ENCODE measurements around the gene SLC23A2. TPM values are rescaled to one million over a fixed set of nuclear protein-coding genes. Genes with fewer than 3 reads are reported as not detected.
"Not testable (repeated sequence)": the region's sequence is repeated elsewhere in the genome, so short reads cannot be mapped to it uniquely, and the experiment has no call there.

SLC23A2 gene
- total RNA-seq, 2 donors from 2014 or later, result 12.3 to 13.7 TPM

- DNase-seq, result no peak
- H3K27me3 Mint-ChIP-seq (ENCODE audit: insufficient read depth), result no peaks in the 10 kb centered on the region
- H3K9ac ChIP-seq (ENCODE audit: extremely low read depth, low read length, poor library complexity, severe bottlenecking), result no peak overlapping the region
- TF ChIP-seq, protein P1, sequence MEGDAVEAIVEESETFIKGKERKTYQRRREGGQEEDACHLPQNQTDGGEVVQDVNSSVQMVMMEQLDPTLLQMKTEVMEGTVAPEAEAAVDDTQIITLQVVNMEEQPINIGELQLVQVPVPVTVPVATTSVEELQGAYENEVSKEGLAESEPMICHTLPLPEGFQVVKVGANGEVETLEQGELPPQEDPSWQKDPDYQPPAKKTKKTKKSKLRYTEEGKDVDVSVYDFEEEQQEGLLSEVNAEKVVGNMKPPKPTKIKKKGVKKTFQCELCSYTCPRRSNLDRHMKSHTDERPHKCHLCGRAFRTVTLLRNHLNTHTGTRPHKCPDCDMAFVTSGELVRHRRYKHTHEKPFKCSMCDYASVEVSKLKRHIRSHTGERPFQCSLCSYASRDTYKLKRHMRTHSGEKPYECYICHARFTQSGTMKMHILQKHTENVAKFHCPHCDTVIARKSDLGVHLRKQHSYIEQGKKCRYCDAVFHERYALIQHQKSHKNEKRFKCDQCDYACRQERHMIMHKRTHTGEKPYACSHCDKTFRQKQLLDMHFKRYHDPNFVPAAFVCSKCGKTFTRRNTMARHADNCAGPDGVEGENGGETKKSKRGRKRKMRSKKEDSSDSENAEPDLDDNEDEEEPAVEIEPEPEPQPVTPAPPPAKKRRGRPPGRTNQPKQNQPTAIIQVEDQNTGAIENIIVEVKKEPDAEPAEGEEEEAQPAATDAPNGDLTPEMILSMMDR (conservative IDR thresholded peaks at IDR 0.05), result no peak
- H3K36me3 ChIP-seq (ENCODE audit: control insufficient read depth, insufficient read depth, low read length), result no peaks in the 10 kb centered on the region
- H3K27ac ChIP-seq (ENCODE audit: low read depth, low read length), result no peak overlapping the region
- no peak overlapping the region for H3K27ac Mint-ChIP-seq
- H3K4me1 ChIP-seq (ENCODE audit: control insufficient read depth, insufficient read depth, low read length), result no peaks in the 10 kb centered on the region
- 89 to 100% methylated on average over 2 to 5 of the region's 5 CpGs for WGBS, 2 experiments (ENCODE audit: insufficient coverage in 1 of 2, insufficient read length in 1 of 2)
- H3K4me1 Mint-ChIP-seq, result no peaks in the 10 kb centered on the region
- H3K4me3 Mint-ChIP-seq, result no peak overlapping the region
- H3K9me3 ChIP-seq (ENCODE audit: control insufficient read depth, low read length), result no peaks in the 10 kb centered on the region
- H3K36me3 Mint-ChIP-seq (ENCODE audit: low read depth), result peaks cover 7% of the 10 kb centered on the region
- no peak overlapping the region for H3K4me3 ChIP-seq (ENCODE audit: low read length)
- no peaks in the 10 kb centered on the region for H3K9me3 Mint-ChIP-seq
- no peaks in the 10 kb centered on the region for H3K27me3 ChIP-seq (ENCODE audit: control insufficient read depth, insufficient read depth, low read length, poor library complexity, severe bottlenecking)
Observed at GRCh38 chr20:4880051-4880450, 121.3 kb downstream of the SLC23A2 start.

- not testable (repeated sequence) for H3K27ac ChIP-seq (ENCODE audit: low read depth, low read length); H3K9ac ChIP-seq (ENCODE audit: extremely low read depth, low read length, poor library complexity, severe bottlenecking); H3K4me1 ChIP-seq (ENCODE audit: control insufficient read depth, insufficient read depth, low read length); DNase-seq; H3K27me3 Mint-ChIP-seq (ENCODE audit: insufficient read depth); H3K9me3 Mint-ChIP-seq; H3K36me3 Mint-ChIP-seq (ENCODE audit: low read depth); H3K27me3 ChIP-seq (ENCODE audit: control insufficient read depth, insufficient read depth, low read length, poor library complexity, severe bottlenecking); H3K27ac Mint-ChIP-seq; H3K4me3 Mint-ChIP-seq; H3K36me3 ChIP-seq (ENCODE audit: control insufficient read depth, insufficient read depth, low read length); H3K4me3 ChIP-seq (ENCODE audit: low read length); H3K4me1 Mint-ChIP-seq; H3K9me3 ChIP-seq (ENCODE audit: control insufficient read depth, low read length)
- WGBS, 2 experiments (ENCODE audit: insufficient coverage in 1 of 2, insufficient read length in 1 of 2), result 95 to 97% methylated on average over 3 to 5 of the region's 5 CpGs
Observed at GRCh38 chr20:4878099-4878498, 123.2 kb downstream of the SLC23A2 start.

DNA sequence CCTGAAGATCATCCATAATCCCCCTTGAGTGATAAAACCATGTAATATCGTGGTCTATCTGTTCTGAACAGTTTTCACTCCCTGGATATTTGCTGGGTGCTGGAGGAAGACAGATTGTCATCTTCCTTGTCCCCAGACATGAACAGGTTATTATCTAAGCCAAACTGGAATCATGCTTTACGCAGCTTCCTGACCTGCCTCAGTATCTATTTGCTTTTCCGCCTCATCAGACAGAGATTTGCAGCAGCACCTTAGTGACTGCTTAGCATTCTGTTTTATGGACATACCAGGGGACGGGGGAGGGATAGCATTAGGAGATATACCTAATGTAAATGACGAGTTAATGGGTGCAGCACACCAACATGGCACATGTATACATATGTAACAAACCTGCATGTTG, 124.6 kb downstream of the SLC23A2 start:
- 89 to 96% methylated on average over 3 to 4 of the region's 5 CpGs for WGBS, 2 experiments (ENCODE audit: insufficient coverage in 1 of 2, insufficient read length in 1 of 2)

More for the DNA sequence above, 124.6 kb downstream of the SLC23A2 start:
- TF ChIP-seq, protein P1 (conservative IDR thresholded peaks at IDR 0.05), result no peak
- no peak overlapping the region for H3K9ac ChIP-seq (ENCODE audit: extremely low read depth, low read length, poor library complexity, severe bottlenecking)
- Mint-ChIP-seq H3K36me3 (ENCODE audit: low read depth) (peaks cover 11% of the 10 kb centered on the region), H3K4me3 (no peak overlapping the region), H3K27me3 (ENCODE audit: insufficient read depth) (no peaks in the 10 kb centered on the region), H3K27ac (no peak overlapping the region), H3K4me1 (no peaks in the 10 kb centered on the region), H3K9me3 (no peaks in the 10 kb centered on the region)
- no peaks in the 10 kb centered on the region for H3K4me1 ChIP-seq (ENCODE audit: control insufficient read depth, insufficient read depth, low read length)
- H3K4me3 ChIP-seq (ENCODE audit: low read length), result no peak overlapping the region
- H3K27ac ChIP-seq (ENCODE audit: low read depth, low read length), result no peak overlapping the region
- H3K27me3 ChIP-seq (ENCODE audit: control insufficient read depth, insufficient read depth, low read length, poor library complexity, severe bottlenecking), result no peaks in the 10 kb centered on the region
- peaks cover 10% of the 10 kb centered on the region for H3K36me3 ChIP-seq (ENCODE audit: control insufficient read depth, insufficient read depth, low read length)
- H3K9me3 ChIP-seq (ENCODE audit: control insufficient read depth, low read length), result no peaks in the 10 kb centered on the region
- DNase-seq, result no peak

Data from endodermal cell (in vitro differentiated cells).